Measurements from ENCODE around the gene TPX2. TPM values are rescaled to one million over a fixed set of nuclear protein-coding genes. Genes with fewer than 3 reads are reported as not detected.
A peak's percentile ranks its signal among the peaks of the same experiment; 100 is the strongest.

TPX2 gene
- polyA plus RNA-seq, 2 of the 4 experiments (the other 2 are of a cell fraction) = 92.9 TPM

DNA sequence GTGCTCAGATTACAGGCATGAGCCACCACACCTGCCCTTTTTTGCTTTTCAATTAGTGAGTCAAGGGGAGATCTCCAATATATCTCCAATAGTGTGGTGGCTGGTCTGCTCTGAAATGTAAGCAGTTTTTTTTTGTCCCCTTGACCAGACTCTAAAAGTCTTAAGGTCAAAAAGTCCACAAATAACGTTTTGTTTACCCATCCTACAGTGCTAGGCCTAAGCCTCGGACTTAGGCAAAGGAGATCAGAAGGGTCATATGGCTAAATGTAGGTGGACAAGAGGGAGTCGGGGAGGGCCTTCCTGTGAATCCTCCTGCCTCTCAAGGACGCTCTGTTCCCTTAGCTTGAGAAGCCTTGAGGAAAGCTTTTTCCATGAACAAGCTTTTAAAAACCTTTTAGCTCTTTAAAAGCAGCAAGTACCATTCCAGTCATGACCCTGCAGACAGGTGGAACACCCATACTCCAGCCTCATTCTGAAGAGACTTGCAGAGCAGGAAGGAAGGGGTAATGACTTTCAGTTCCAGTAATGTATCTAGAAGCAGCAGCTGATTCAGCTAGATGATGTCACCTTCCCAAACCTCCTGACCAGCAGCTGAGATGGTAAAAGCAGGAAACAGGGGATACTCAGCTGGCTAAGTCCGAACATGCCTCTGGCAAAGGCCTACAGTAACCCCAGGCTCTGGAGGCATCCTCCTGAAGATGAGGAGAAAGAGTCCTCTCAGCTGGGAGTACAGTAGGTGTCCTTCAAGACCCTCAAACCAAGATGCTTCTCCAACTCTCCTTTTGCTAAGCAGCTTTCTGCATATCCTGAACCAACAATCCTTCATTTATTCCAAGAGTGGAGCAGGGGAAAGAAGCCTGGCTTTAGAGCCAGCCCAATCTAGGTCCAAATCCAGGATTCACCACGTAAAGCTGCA lies 40.0 kb upstream of the TPX2 start (continued):
- peak; percentile 59; the same call in 1 of the 2 replicates for TF ChIP-seq MAX (IDR thresholded peaks at IDR 0.05)
- TF ChIP-seq NFE2L2 (conservative IDR thresholded peaks at IDR 0.05; ENCODE audit: low read length) = no peak
- TF ChIP-seq MAZ (IDR thresholded peaks at IDR 0.05; ENCODE audit: borderline replicate concordance, low read depth, low read length) = no peak
- peak; percentile 31 for TF ChIP-seq EHF (CRISPR knock-in tag; IDR thresholded peaks at IDR 0.05)
- no peak for TF ChIP-seq FOSL2 (IDR thresholded peaks at IDR 0.05)
- TF ChIP-seq FOSL2 (CRISPR knock-in tag; IDR thresholded peaks at IDR 0.05) = peak; percentile 25; the same call in 1 of the 2 replicates
- TF ChIP-seq RNF2 (IDR thresholded peaks at IDR 0.05; ENCODE audit: borderline replicate concordance, low read depth) = no peak
- no peak for TF ChIP-seq PHF8 (IDR thresholded peaks at IDR 0.05; ENCODE audit: borderline replicate concordance, low read depth)
- no peak for TF ChIP-seq POLR2A (IDR thresholded peaks at IDR 0.05; ENCODE audit: low read length)
- no peak for TF ChIP-seq RCOR1 (IDR thresholded peaks at IDR 0.05; ENCODE audit: low read depth, low read length)
- no peak for TF ChIP-seq TP53 (CRISPR knock-in tag; IDR thresholded peaks at IDR 0.05)
- no peak for TF ChIP-seq HMGXB4 (CRISPR knock-in tag; IDR thresholded peaks at IDR 0.05; ENCODE audit: borderline replicate concordance)
- 0 out of 3 replicates have a peak, but pooled peaks have one; percentile 11 for TF ChIP-seq SMC3 (IDR thresholded peaks at IDR 0.05)
- no peak for TF ChIP-seq ZC3H11A (IDR thresholded peaks at IDR 0.05)
- TF ChIP-seq RARB (CRISPR knock-in tag; IDR thresholded peaks at IDR 0.05) = no peak
- no peak for TF ChIP-seq HOXA7 (CRISPR knock-in tag; IDR thresholded peaks at IDR 0.05)
- TF ChIP-seq, protein P1, sequence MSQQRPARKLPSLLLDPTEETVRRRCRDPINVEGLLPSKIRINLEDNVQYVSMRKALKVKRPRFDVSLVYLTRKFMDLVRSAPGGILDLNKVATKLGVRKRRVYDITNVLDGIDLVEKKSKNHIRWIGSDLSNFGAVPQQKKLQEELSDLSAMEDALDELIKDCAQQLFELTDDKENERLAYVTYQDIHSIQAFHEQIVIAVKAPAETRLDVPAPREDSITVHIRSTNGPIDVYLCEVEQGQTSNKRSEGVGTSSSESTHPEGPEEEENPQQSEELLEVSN (IDR thresholded peaks at IDR 0.05; ENCODE audit: borderline replicate concordance, low read depth) = no peak
- TF ChIP-seq CHD4 (IDR thresholded peaks at IDR 0.05; ENCODE audit: borderline replicate concordance) = no peak
- no peak for TF ChIP-seq RAD21 (conservative IDR thresholded peaks at IDR 0.05 in 1 of 2, IDR thresholded peaks at IDR 0.05 in 1 of 2)
- no peak for TF ChIP-seq HDAC2 (IDR thresholded peaks at IDR 0.05)
- no peak for TF ChIP-seq CBX2 (IDR thresholded peaks at IDR 0.05; ENCODE audit: borderline replicate concordance, low read depth)
- no peak for TF ChIP-seq ZFP36 (IDR thresholded peaks at IDR 0.05; ENCODE audit: borderline replicate concordance, partially characterized antibody)
- TF ChIP-seq, protein P2, sequence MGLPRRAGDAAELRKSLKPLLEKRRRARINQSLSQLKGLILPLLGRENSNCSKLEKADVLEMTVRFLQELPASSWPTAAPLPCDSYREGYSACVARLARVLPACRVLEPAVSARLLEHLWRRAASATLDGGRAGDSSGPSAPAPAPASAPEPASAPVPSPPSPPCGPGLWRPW (IDR thresholded peaks at IDR 0.05) = no peak
- TF ChIP-seq HOXB5 (CRISPR knock-in tag; IDR thresholded peaks at IDR 0.05) = no peak
- peak; percentile 19; the same call in 1 of the 2 replicates for TF ChIP-seq ATOH8 (CRISPR knock-in tag; IDR thresholded peaks at IDR 0.05; ENCODE audit: low read depth)
- no peak for TF ChIP-seq CHD2 (IDR thresholded peaks at IDR 0.05; ENCODE audit: low read length, partially characterized antibody)
- TF ChIP-seq CTCF (IDR thresholded peaks at IDR 0.05) = no peak
- peak; percentile 41; the same call in 1 of the 2 replicates for TF ChIP-seq JUNB (IDR thresholded peaks at IDR 0.05)
- no peak for TF ChIP-seq MYC (IDR thresholded peaks at IDR 0.05; ENCODE audit: borderline replicate concordance, low read length)
- TF ChIP-seq SREBF2 (IDR thresholded peaks at IDR 0.05) = no peak
- TF ChIP-seq FOXS1 (CRISPR knock-in tag; IDR thresholded peaks at IDR 0.05) = 0 out of 2 replicates have a peak, but pooled peaks have one; percentile 18
- TF ChIP-seq TFCP2L1 (CRISPR knock-in tag; IDR thresholded peaks at IDR 0.05) = no peak
- TF ChIP-seq FOSB (CRISPR knock-in tag; IDR thresholded peaks at IDR 0.05) = no peak
- peak; percentile 35 for TF ChIP-seq HEYL (CRISPR knock-in tag; IDR thresholded peaks at IDR 0.05)
